NCI-H446 treated with DMSO at 0.1 percent for 48 hours (cell line): Measurements from ENCODE around the gene TIMM17A.

Experiments
- DNase-seq: peaks from one replicate; lab custom pipeline; 2025; lab: John Stamatoyannopoulos, UW

TIMM17A gene

GRCh38 chr1:201983380-201983805, 28.1 kb downstream of the TIMM17A start:
- DNase-seq: no peak

- DNase-seq: no peak
Measured at GRCh38 chr1:201984446-201984845, 29.1 kb downstream of the TIMM17A start.

GRCh38 chr1:201985355-201985754, 30.1 kb downstream of the TIMM17A start:
- DNase-seq: no peak

GRCh38 chr1:201988601-201989000, 33.3 kb downstream of the TIMM17A start:
- no peak for DNase-seq

GRCh38 chr1:201989354-201990128, 34.2 kb downstream of the TIMM17A start:
- DNase-seq: no peak

GRCh38 chr1:201990427-201990826, 35.1 kb downstream of the TIMM17A start:
- no peak for DNase-seq

- peak; percentile 29 for DNase-seq
Measured at GRCh38 chr1:201999625-202000238, 44.4 kb downstream of the TIMM17A start.

- no peak for DNase-seq
Measured at GRCh38 chr1:202002507-202002906, 47.2 kb downstream of the TIMM17A start.

GRCh38 chr1:202004711-202005110, 49.4 kb downstream of the TIMM17A start:
- no peak for DNase-seq

GRCh38 chr1:202005958-202006357, 50.7 kb downstream of the TIMM17A start:
- DNase-seq: no peak

- no peak for DNase-seq
Measured at GRCh38 chr1:202007304-202007703, 52.0 kb downstream of the TIMM17A start.

GRCh38 chr1:202007805-202008489, 52.6 kb downstream of the TIMM17A start:
- no peak for DNase-seq

- peak; percentile 25 for DNase-seq
Measured at GRCh38 chr1:202009326-202010179, 54.2 kb downstream of the TIMM17A start.

- DNase-seq: no peak
Measured at GRCh38 chr1:202010180-202011015, 55.1 kb downstream of the TIMM17A start, which contains the start of gene ELF3. Gene ELF3, plus strand, starts transcription at chr1:202010587. Its CDS starts 550 bp downstream, at chr1:202011137.

GRCh38 chr1:202011994-202012393, 56.7 kb downstream of the TIMM17A start:
- DNase-seq: no peak

GRCh38 chr1:202012544-202013478, 57.5 kb downstream of the TIMM17A start:
- DNase-seq: no peak

GRCh38 chr1:202013603-202014002, 58.3 kb downstream of the TIMM17A start:
- no peak for DNase-seq

- DNase-seq: no peak
Measured at GRCh38 chr1:202014060-202014459, 58.8 kb downstream of the TIMM17A start.

GRCh38 chr1:202014915-202015661, 59.8 kb downstream of the TIMM17A start:
- no peak for DNase-seq
